Keratinocyte (primary cell): Measurements from ENCODE around the gene TACC3. TPM values are rescaled to one million over a fixed set of nuclear protein-coding genes. Genes with fewer than 3 reads are reported as not detected.

ENCODE experiments used
- DNase-seq: peaks from one replicate; pipeline ENCODE4 v3.0.0-alpha.2; 2011; ENCODE audit warnings: low read depth, missing footprints, low spot score
- FAIRE-seq: peaks from 2 replicates; lab custom pipeline; 2011; peaks lifted over from hg19 to GRCh38; lab: Jason Lieb, UNC
- H2AFZ ChIP-seq: 2 replicates; pipeline ENCODE4 v1.6.0; 2012; ENCODE audit warnings: low read length, control low read depth, inconsistent platforms; ENCODE audit not compliant: control insufficient read depth
- H3K27ac ChIP-seq: 2 replicates; pipeline ENCODE4 v1.5.1; 2011; ENCODE audit warnings: low read length; ENCODE audit not compliant: control insufficient read depth, insufficient read depth
- H3K27me3 ChIP-seq: 3 replicates; pipeline ENCODE4 v1.6.0; 2011; ENCODE audit warnings: low read length; ENCODE audit not compliant: control insufficient read depth, insufficient read depth; ENCODE audit errors: extremely low read depth
- H3K36me3 ChIP-seq, 2 experiments: 2 replicates in 1 of 2; 3 replicates in 1 of 2; pipeline ENCODE4 v1.5.1; 2011; ENCODE audit warnings: low read length in 2 of 2, mild to moderate bottlenecking in 1 of 2; ENCODE audit not compliant: control insufficient read depth in 2 of 2, insufficient read depth in 2 of 2; ENCODE audit errors: extremely low read depth in 1 of 2
- H3K4me1 ChIP-seq: 3 replicates; pipeline ENCODE4 v1.5.1; 2011; ENCODE audit warnings: low read length; ENCODE audit not compliant: control insufficient read depth, insufficient read depth; ENCODE audit errors: extremely low read depth
- H3K4me2 ChIP-seq: 3 replicates; pipeline ENCODE4 v1.6.0; 2011; ENCODE audit warnings: low read depth, low read length; ENCODE audit not compliant: control insufficient read depth, insufficient read depth; ENCODE audit errors: extremely low read depth
- H3K4me3 ChIP-seq, 3 experiments: fragments of 200-600 bp in 1 of 3; sonication (generic) in 1 of 3; 2 replicates in 2 of 3; 3 replicates in 1 of 3; pipeline ENCODE4 v1.5.1; 2011 to 2016; ENCODE audit warnings: low read length in 3 of 3, mild to moderate bottlenecking in 3 of 3, control low read depth in 2 of 3, inconsistent platforms in 1 of 3, low read depth in 1 of 3, mixed read lengths in 1 of 3, mixed run types in 1 of 3, moderate library complexity in 1 of 3; ENCODE audit not compliant: control insufficient read depth in 2 of 3, insufficient read depth in 2 of 3; ENCODE audit errors: extremely low read depth in 1 of 3
- H3K79me2 ChIP-seq: 2 replicates; pipeline ENCODE4 v1.6.0; 2012; ENCODE audit warnings: low read length; ENCODE audit not compliant: control insufficient read depth, insufficient read depth
- H3K9ac ChIP-seq: 3 replicates; pipeline ENCODE4 v1.6.0; 2011; ENCODE audit warnings: low read length; ENCODE audit not compliant: control insufficient read depth, insufficient read depth; ENCODE audit errors: extremely low read depth
- H3K9me1 ChIP-seq: 3 replicates; pipeline ENCODE4 v1.6.0; 2011; ENCODE audit warnings: low read length; ENCODE audit not compliant: control insufficient read depth, insufficient read depth; ENCODE audit errors: extremely low read depth
- H3K9me3 ChIP-seq: 2 replicates; pipeline ENCODE4 v1.5.1; 2012; ENCODE audit warnings: low read depth, low read length; ENCODE audit not compliant: control insufficient read depth
- H4K20me1 ChIP-seq: 3 replicates; pipeline ENCODE4 v1.6.0; 2011; ENCODE audit warnings: low read length; ENCODE audit not compliant: control insufficient read depth, insufficient read depth; ENCODE audit errors: extremely low read depth
- EZH2 ChIP-seq: IDR thresholded peaks from one replicate; pipeline ENCODE4 v1.6.1; 2012; ENCODE audit warnings: inconsistent platforms, mild to moderate bottlenecking, low read length, moderate library complexity
- dilution Hi-C: fragments of 300-500 bp; cut with MboI; formaldehyde crosslinking; loops from one replicate; pipeline ENCODE4 v1.7.0; 2020; ENCODE audit warnings: low sequenced_read_pairs; ENCODE audit not compliant: extremely low pct_ligation_motif_present
- polyA plus RNA-seq, 5 experiments: library from polyadenylated mRNA; depleted of rRNA in 3 of 5; stranded (reverse) in 3 of 5; stranded (forward) in 1 of 5; unstranded in 1 of 5; fragments of >200 nt; gene quantifications; 1 replicate in 1 of 5; 2 replicates in 3 of 5; 3 replicates in 1 of 5; pipeline versions ENCODE4 v1.2.1 to v1.2.3, GENCODE V29; 2011 to 2012; ENCODE audit warnings: missing spikeins in 2 of 5, low read depth in 1 of 5, low replicate concordance in 1 of 5
- TF ChIP-seq, protein P1 (sequence below), 3 experiments: IDR thresholded peaks in 1 of 3; conservative IDR thresholded peaks in 1 of 3; optimal IDR thresholded peaks in 1 of 3; 2 replicates in 2 of 3; 3 replicates in 1 of 3; pipeline versions ENCODE3 to v1.5.1; 2011; ENCODE audit warnings: low read length in 3 of 3, mild to moderate bottlenecking in 3 of 3, moderate library complexity in 2 of 3, control low read depth in 1 of 3, inconsistent platforms in 1 of 3; ENCODE audit not compliant: insufficient read depth in 2 of 3; ENCODE audit errors: extremely low read depth in 1 of 3

The TACC3 gene
- polyA plus RNA-seq, 1 donor (not counting 4 experiments of a cell fraction or from before 2014, with no cell fraction given) = 19.1 TPM

DNA sequence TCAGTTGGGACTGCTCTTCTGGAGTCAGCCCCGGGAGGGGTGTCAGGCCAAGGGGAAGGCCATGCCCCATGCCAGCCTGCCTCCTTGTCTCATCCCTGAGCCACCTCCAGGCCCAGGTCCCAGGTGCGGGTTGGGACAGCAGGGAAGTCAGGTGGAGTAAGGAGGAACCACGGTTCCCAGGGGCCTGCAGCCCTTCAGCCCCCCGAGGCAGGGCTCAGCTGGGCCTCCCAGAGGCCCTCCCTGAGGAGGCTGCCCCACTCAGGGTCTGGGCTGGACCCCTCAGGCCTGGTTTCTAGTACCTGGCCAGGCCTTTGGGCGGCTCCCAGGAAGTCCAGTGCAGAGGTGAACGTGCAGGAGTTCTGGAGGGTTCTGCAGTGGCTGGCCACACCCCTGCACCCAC, 48.4 kb downstream of the TACC3 start:
- H3K27ac ChIP-seq = no peak overlapping the region
- dilution Hi-C loops = no loop called here
- no peak overlapping the region for H3K4me2 ChIP-seq
- H3K27me3 ChIP-seq = no peaks in the 10 kb centered on the region
- no peaks in the 10 kb centered on the region for H3K9me1 ChIP-seq
- H3K9ac ChIP-seq = no peak overlapping the region
- no peaks in the 10 kb centered on the region for H4K20me1 ChIP-seq
- TF ChIP-seq EZH2 = no peak
- TF ChIP-seq, protein P1, sequence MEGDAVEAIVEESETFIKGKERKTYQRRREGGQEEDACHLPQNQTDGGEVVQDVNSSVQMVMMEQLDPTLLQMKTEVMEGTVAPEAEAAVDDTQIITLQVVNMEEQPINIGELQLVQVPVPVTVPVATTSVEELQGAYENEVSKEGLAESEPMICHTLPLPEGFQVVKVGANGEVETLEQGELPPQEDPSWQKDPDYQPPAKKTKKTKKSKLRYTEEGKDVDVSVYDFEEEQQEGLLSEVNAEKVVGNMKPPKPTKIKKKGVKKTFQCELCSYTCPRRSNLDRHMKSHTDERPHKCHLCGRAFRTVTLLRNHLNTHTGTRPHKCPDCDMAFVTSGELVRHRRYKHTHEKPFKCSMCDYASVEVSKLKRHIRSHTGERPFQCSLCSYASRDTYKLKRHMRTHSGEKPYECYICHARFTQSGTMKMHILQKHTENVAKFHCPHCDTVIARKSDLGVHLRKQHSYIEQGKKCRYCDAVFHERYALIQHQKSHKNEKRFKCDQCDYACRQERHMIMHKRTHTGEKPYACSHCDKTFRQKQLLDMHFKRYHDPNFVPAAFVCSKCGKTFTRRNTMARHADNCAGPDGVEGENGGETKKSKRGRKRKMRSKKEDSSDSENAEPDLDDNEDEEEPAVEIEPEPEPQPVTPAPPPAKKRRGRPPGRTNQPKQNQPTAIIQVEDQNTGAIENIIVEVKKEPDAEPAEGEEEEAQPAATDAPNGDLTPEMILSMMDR (optimal IDR thresholded peaks at IDR 0.05 in 1 of 3, IDR thresholded peaks at IDR 0.05 in 1 of 3, conservative IDR thresholded peaks at IDR 0.05 in 1 of 3; ENCODE audit: extremely low read depth in 1 of 3, insufficient read depth in 2 of 3, low read length in 3 of 3) = no peak
- H3K79me2 ChIP-seq = no peaks in the 10 kb centered on the region
- FAIRE-seq (no peak), DNase-seq (no peak)
- no peak overlapping the region for H3K4me3 ChIP-seq
- H3K4me1 ChIP-seq = peaks cover 47% of the 10 kb centered on the region
- no peak overlapping the region for H2AFZ ChIP-seq
- H3K9me3 ChIP-seq = no peaks in the 10 kb centered on the region
- no peaks in the 10 kb centered on the region for H3K36me3 ChIP-seq

DNA sequence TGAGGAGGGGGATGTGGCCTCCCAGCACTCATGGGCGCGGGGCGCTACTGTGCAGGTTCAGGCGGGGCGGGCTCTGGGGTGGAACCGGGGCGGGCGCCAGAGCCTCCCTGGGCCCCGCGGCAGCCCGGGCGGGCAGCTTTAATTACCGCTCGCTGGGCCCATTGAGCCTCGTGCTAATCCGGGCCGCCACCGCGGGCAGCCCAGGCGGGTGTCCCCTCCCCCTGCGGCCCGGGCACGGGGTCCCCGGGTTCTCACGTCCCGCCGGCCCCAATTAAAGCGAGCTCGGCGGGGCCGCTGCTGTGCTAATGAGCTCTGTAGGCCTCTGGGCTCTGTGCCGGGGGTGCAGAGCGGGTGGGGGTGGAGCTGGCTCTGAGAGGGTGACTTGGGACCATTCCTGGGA, 48.9 kb downstream of the TACC3 start:
- Histone ChIP-seq H3K4me1 (peaks cover 47% of the 10 kb centered on the region), H2AFZ (no peak overlapping the region)
- dilution Hi-C loops = no loop called here

More for the DNA sequence above, 48.9 kb downstream of the TACC3 start:
- TF ChIP-seq EZH2 = no peak
- TF ChIP-seq, protein P1 (optimal IDR thresholded peaks at IDR 0.05 in 1 of 3, IDR thresholded peaks at IDR 0.05 in 1 of 3, conservative IDR thresholded peaks at IDR 0.05 in 1 of 3; ENCODE audit: extremely low read depth in 1 of 3, insufficient read depth in 2 of 3, low read length in 3 of 3) = no peak
- Histone ChIP-seq H3K36me3 (no peaks in the 10 kb centered on the region), H3K27ac (no peak overlapping the region), H3K79me2 (no peaks in the 10 kb centered on the region), H3K27me3 (no peaks in the 10 kb centered on the region), H3K4me3 (no peak overlapping the region), H4K20me1 (no peaks in the 10 kb centered on the region), H3K9me1 (no peaks in the 10 kb centered on the region), H3K9ac (no peak overlapping the region), H3K9me3 (no peaks in the 10 kb centered on the region), H3K4me2 (no peak overlapping the region)
- no peak for FAIRE-seq
- no peak for DNase-seq
